VCaP (cell line): ENCODE measurements around the gene PIGS.
A peak's percentile ranks its signal among the peaks of the same experiment; 100 is the strongest.

Experiments used
- H3K27ac ChIP-seq: fragments of 450-650 bp; 2 replicates; pipeline ENCODE4 v1.5.1; 2017
- CTCF ChIP-seq: fragments of 450-650 bp; conservative IDR thresholded peaks from 2 replicates; pipeline ENCODE4 v1.5.1; 2017; ENCODE audit warnings: mild to moderate bottlenecking, moderate library complexity

PIGS gene

GRCh38 chr17:28549236-28550132, 21.8 kb downstream of the PIGS start:
- no peak overlapping the region for H3K27ac ChIP-seq
- TF ChIP-seq CTCF, result no peak

- peak; percentile 2 for TF ChIP-seq CTCF
- no peak overlapping the region for H3K27ac ChIP-seq
Measured at GRCh38 chr17:28548417-28549130, 22.8 kb downstream of the PIGS start.

GRCh38 chr17:28547623-28548416, 23.5 kb downstream of the PIGS start:
- H3K27ac ChIP-seq, result no peak overlapping the region

GRCh38 chr17:28547096-28547622, 24.2 kb downstream of the PIGS start:
- no peak for TF ChIP-seq CTCF
- H3K27ac ChIP-seq, result no peak overlapping the region

More at GRCh38 chr17:28547623-28548416, 23.5 kb downstream of the PIGS start:
- peak; percentile 98 for TF ChIP-seq CTCF

GRCh38 chr17:28545787-28546415, 25.4 kb downstream of the PIGS start:
- no peak overlapping the region for H3K27ac ChIP-seq
- TF ChIP-seq CTCF, result no peak

GRCh38 chr17:28545141-28545503, 26.2 kb downstream of the PIGS start:
- no peak for TF ChIP-seq CTCF
- no peak overlapping the region for H3K27ac ChIP-seq
